ENCODE results near the gene NPAS1. TPM values are rescaled to one million over a fixed set of nuclear protein-coding genes. Genes with fewer than 3 reads are reported as not detected.

NPAS1 gene
- polyA plus RNA-seq, 1 donor from 2014 or later = not detected

DNA sequence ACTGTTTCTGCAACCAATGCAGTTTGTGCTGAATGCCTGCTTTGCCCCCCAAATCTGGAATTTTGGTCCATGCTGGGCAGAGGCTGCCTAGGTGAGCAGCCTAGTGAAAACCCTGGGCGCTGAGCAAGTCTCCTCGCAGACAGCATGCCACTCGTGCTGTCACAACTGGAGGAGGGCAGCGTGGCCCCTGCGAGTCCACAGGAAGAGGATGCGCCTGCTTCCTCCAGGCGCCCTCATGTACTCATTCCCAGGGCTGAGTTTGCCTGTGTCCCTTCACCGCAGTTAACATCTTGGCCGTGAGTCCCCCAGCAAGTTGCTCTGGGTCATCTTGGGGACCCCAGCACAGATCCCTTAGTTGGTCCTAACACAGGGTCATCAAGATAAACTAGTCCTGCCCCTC lies 55.0 kb downstream of the NPAS1 start:
- no peak for TF ChIP-seq POLR2AphosphoS5 (IDR thresholded peaks at IDR 0.05)
- TF ChIP-seq, protein P1, sequence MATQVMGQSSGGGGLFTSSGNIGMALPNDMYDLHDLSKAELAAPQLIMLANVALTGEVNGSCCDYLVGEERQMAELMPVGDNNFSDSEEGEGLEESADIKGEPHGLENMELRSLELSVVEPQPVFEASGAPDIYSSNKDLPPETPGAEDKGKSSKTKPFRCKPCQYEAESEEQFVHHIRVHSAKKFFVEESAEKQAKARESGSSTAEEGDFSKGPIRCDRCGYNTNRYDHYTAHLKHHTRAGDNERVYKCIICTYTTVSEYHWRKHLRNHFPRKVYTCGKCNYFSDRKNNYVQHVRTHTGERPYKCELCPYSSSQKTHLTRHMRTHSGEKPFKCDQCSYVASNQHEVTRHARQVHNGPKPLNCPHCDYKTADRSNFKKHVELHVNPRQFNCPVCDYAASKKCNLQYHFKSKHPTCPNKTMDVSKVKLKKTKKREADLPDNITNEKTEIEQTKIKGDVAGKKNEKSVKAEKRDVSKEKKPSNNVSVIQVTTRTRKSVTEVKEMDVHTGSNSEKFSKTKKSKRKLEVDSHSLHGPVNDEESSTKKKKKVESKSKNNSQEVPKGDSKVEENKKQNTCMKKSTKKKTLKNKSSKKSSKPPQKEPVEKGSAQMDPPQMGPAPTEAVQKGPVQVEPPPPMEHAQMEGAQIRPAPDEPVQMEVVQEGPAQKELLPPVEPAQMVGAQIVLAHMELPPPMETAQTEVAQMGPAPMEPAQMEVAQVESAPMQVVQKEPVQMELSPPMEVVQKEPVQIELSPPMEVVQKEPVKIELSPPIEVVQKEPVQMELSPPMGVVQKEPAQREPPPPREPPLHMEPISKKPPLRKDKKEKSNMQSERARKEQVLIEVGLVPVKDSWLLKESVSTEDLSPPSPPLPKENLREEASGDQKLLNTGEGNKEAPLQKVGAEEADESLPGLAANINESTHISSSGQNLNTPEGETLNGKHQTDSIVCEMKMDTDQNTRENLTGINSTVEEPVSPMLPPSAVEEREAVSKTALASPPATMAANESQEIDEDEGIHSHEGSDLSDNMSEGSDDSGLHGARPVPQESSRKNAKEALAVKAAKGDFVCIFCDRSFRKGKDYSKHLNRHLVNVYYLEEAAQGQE (IDR thresholded peaks at IDR 0.05; ENCODE audit: borderline replicate concordance) = no peak
- Histone ChIP-seq H3K27me3 (ENCODE audit: insufficient read depth, low read depth, low read length) (no peaks in the 10 kb centered on the region), H3K9me3 (ENCODE audit: low read length) (no peaks in the 10 kb centered on the region), H4K20me1 (ENCODE audit: insufficient read depth) (no peaks in the 10 kb centered on the region), H3F3A (ENCODE audit: insufficient read depth, low read length, poor library complexity, severe bottlenecking) (no peaks in the 10 kb centered on the region), H3K27ac (ENCODE audit: low read length) (no peak overlapping the region), H3K9ac (ENCODE audit: low read length) (no peak overlapping the region), H3K79me2 (replicated peaks; ENCODE audit: insufficient read depth, low read length) (no peaks in the 10 kb centered on the region), H2AFZ (ENCODE audit: low read depth, low read length) (no peak overlapping the region), H3K9me2 (ENCODE audit: insufficient read depth, low read length) (no peaks in the 10 kb centered on the region), H3K4me3 (ENCODE audit: low read length) (no peak overlapping the region), H3K4me2 (ENCODE audit: low read length) (no peak overlapping the region), H3K36me3 (ENCODE audit: insufficient read depth, low read length) (no peaks in the 10 kb centered on the region)

DNA sequence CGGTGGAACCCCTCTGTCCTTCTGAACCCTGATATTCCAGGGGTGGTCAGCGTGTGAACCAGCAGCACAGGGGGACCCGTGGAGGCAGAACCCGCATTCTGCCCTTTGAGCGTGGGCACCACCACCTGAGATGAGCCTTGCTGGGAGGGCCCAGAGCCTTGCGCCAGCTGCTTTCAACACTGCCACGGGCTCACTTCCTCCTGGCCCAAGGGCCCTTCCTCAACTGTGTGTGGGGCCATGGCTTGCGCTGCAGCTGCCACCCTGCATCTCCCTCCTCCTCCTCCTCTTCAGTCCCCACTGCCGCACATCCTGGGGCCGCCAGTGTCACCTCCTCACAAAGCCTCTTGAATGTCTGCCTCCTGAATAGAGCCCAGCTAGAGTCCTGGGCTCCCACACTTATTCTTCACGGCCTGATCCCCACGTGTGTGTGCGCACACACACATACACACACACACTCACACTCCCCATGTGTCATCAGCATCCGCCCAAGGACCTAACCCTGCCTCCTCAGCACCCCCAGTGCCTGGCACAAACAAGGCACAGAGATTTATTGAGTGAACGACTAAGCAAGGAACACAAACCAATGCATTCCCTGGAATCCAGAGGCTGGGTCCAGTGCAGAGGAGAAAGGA lies 55.7 kb downstream of the NPAS1 start:
- Histone ChIP-seq H3K27ac (ENCODE audit: low read length) (no peak overlapping the region), H3K36me3 (ENCODE audit: insufficient read depth, low read length) (no peaks in the 10 kb centered on the region), H2AFZ (ENCODE audit: low read depth, low read length) (no peak overlapping the region), H3F3A (ENCODE audit: insufficient read depth, low read length, poor library complexity, severe bottlenecking) (no peaks in the 10 kb centered on the region), H3K79me2 (replicated peaks; ENCODE audit: insufficient read depth, low read length) (no peaks in the 10 kb centered on the region), H4K20me1 (ENCODE audit: insufficient read depth) (no peaks in the 10 kb centered on the region), H3K4me3 (ENCODE audit: low read length) (no peak overlapping the region), H3K9me2 (ENCODE audit: insufficient read depth, low read length) (no peaks in the 10 kb centered on the region), H3K9ac (ENCODE audit: low read length) (no peak overlapping the region), H3K9me3 (ENCODE audit: low read length) (no peaks in the 10 kb centered on the region), H3K27me3 (ENCODE audit: insufficient read depth, low read depth, low read length) (no peaks in the 10 kb centered on the region), H3K4me2 (ENCODE audit: low read length) (no peak overlapping the region)
- TF ChIP-seq EZH2 (IDR thresholded peaks at IDR 0.05; ENCODE audit: borderline replicate concordance, insufficient read depth, low read length, poor library complexity, severe bottlenecking) (no peak), TAF1 (IDR thresholded peaks at IDR 0.05; ENCODE audit: low read depth) (no peak), SMC3 (conservative IDR thresholded peaks at IDR 0.05; ENCODE audit: poor library complexity) (no peak), MXI1 (conservative IDR thresholded peaks at IDR 0.05; ENCODE audit: poor library complexity, severe bottlenecking) (no peak), EP300 (conservative IDR thresholded peaks at IDR 0.05; ENCODE audit: poor library complexity, severe bottlenecking) (no peak), RAD21 (conservative IDR thresholded peaks at IDR 0.05) (no peak)
- TF ChIP-seq, protein P1 (IDR thresholded peaks at IDR 0.05; ENCODE audit: borderline replicate concordance) = no peak

Measured in neural cell (in vitro differentiated cells).